ENCODE results near the gene AFF3.
"Not testable (repeated sequence)": the region's sequence is repeated elsewhere in the genome, so short reads cannot be mapped to it uniquely, and the experiment has no call there.

The AFF3 gene

DNA sequence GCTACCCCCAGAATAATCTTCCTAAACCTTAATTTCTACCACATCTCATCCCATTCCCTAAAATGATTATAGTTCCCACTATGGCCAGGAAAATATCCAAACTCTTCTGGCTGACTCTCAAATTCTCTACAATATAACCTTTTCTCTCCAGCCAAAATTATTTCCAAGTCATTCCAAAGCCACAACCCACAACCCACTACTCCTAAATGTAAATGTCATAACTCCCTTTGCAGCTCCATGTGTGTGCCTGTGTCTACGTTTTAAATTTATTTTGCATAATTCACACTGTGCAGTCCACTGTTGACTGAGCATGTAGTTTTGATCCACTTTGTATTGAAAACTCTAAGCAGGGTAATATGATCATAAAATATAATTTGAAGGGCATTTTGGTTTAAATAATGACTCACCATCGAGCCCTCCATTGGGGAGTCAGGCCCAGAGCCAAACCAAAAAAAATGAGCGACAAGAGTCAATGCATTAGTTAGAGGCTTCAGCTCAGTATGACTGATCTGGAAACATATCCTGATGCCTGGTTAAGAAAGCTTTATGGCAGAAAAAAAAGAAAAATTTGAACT lies 171.0 kb downstream of the AFF3 start:
- DNase-seq (ENCODE audit: low read depth in 3 of 3) = no peak

DNA sequence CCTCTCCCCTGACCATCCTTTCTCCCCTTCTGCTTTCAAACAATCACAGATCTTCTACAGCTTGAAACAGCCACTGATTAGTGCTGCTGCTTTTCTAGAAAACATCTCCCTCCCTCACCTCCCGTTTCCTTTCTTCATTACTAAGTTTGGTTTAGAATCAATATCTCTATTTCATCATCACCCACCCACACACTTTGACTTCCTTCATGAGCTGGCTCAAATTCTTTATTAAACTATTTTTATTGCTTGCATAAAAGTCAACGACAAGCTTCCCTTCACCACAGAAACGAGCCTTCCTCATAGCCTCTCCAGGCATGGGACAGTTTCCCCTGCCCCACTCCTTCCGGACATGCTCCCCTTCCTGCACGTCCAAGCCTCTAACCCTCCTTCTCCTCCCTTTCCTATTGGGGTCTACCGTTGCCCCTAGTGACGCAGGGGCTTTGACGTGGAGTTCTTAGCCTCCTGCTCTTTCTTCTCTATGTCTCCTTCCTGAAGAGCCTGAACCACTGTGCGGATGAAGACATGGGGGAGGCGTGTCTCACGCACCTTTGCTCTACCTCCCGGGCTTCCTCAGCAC lies 172.0 kb downstream of the AFF3 start:
- DNase-seq (ENCODE audit: low read depth in 3 of 3) = no peak

DNA sequence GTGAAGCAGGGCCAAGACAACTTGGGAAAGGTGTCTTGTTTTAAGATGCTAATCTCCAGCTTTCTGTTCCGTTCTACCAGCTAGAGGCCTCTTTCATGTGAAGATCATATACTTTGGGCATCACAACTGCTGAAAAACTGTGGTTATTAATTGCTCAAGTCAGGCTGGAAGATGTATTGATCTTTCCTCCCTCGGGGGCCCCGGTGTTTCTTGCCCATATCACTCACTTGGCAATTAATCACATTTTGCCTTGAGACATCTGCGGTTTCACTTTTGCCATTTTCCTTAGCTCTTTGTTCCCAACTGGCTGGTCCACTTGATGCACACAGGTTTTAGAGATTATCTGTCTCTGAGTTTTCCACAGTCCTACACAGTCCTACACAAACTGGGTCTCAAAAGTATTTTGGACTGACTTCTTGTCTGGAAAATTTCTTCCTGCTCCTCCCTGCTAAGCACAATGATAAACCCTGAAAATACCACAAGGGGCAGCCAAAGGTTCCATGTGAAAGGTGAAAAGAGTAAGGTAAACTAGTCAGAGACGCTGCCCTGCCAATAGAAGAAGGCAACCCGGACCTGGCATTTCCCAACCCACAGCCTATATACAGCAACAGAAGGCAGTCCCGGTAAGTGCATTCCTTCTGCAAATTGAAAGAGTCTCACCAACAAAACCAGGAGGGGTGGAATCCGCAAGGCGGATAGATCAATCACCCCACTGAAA lies 181.0 kb downstream of the AFF3 start:
- DNase-seq (ENCODE audit: low read depth in 3 of 3) = no peak

GRCh38 chr2:99960790-99961189 lies 181.6 kb downstream of the AFF3 start:
- no peak for DNase-seq (ENCODE audit: low read depth in 3 of 3)

- DNase-seq (ENCODE audit: low read depth in 3 of 3) = no peak
These were observed 182.1 kb downstream of the AFF3 start for GRCh38 chr2:99960291-99960690.

DNA sequence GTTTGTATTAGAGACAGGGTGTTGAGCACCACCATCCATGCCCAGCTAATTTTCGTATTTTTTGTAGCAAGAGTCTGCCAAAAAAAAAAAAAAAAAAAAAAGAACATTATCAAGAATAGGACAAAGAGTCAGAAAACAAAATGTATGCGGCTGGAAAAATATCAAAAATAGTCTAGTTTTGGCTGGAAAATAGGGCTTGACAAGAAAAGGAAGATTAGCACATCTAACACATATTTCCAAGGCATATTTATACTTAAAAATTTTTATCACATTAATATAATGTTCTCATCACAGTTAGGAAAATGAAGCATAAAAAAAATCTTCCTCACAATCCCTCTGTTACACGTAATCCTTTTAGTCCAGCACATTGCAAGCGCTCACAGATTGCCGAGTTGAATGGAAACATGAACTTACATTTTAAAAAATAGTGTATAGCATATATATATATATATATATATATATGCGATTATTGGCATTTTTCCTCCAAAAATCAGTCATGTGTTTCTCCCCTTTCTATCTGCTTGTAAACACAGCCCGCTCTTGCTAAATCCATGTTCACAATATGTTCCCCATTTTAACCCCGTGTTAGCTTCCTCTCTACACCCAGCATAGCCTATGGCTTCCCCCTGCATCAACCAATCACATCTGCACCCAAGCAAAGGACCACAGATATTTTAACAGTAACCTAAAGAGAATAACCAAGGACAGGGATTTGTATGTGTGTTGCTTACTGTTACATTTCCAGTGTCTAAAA lies 183.0 kb downstream of the AFF3 start:
- no peak for DNase-seq (ENCODE audit: low read depth in 3 of 3)

GRCh38 chr2:99957332-99958133 lies 184.9 kb downstream of the AFF3 start:
- DNase-seq (ENCODE audit: low read depth in 3 of 3) = no peak

DNA sequence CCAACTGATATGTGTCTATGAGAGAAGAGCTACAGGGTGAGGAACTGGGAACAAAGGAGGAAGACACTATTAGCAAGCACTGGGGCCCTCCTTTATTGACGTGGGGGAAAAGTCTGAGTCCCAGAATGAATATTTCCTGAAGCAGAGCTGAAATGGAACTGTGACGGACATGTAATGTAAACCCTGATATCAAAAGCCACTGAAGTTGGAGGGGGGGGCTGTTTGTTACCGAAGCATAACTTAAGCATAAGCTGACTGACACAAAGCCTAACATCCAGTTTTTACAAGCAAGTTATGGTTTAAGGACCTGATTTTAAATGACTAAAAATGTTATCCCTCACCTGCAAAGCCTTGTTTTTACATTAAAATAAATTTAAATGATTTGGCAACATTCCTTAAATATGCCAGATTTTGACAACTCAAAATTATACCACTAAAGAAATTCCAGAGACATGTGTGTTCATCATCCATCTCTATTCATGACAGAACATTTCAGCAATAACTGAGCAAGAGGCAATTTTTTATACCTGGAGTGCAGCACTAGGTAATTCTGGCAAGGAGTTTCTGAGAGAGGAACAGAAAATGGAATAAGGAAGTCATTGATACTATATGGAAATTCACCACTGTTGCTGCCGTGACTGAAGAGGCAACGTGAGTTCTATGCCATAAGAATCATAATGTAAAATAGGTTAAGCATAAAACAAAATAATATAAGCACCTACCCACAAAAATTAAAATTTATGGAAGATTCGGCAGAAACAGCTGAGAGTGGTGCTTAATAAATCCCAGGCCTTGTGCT lies 186.0 kb downstream of the AFF3 start:
- no peak for DNase-seq (ENCODE audit: low read depth in 3 of 3)

DNA sequence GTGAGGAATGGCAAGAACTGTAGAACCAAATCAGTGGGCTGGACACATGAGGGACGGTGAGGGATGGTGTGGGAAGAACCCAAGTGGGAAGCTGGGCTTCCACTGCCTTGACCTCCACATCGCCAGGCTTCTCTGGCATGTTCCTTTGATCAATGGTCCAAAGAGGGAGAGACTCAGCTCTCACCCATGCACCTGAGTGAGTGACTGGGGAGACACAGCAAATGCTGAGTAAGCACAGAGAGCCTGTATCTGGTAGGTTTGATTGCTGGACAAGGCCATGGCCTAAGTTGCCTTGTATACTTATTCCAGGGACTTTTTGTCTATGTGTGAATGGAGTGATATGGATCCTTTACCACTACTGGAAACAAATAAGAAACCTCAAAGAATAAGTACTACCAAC lies 188.6 kb downstream of the AFF3 start:
- DNase-seq (ENCODE audit: low read depth in 3 of 3) = no peak

DNA sequence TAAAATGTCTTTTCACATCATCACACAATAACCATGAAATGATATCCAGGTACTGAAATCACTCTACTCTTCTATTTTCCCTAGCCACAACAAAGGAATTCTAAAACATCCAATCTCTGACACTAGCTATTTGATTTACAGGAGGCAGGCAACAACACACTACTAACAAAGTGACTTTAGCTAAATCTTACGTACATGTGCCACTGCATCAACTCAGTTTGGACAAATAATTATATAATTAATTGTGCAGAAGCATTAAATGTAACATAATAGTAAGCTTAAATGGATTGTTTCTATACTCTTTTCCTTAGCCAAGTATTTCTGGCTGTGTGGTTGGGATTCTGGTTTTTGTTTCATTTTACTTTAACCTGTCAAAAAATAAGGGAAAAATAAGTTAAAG lies 192.4 kb downstream of the AFF3 start:
- DNase-seq (ENCODE audit: low read depth in 3 of 3) = no peak

DNA sequence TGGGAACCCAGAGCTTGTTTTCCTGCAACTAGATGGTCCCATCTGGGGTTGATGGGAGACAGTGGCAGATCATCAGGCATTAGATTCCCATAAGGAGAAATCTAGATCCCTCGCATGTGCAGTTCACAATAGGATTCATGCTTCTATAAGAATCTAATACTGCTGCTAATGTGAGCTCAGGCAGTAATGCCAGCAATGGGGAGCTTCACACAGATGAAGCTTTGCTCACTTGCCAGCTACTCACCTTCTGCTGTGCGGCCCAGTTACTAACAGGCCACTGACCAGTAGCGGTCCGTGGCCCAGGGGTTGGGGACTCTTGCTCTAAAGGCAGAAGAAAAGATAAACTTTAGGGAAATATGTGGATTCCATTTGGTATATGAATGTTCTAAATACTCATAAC lies 192.9 kb downstream of the AFF3 start:
- no peak for DNase-seq (ENCODE audit: low read depth in 3 of 3)

DNA sequence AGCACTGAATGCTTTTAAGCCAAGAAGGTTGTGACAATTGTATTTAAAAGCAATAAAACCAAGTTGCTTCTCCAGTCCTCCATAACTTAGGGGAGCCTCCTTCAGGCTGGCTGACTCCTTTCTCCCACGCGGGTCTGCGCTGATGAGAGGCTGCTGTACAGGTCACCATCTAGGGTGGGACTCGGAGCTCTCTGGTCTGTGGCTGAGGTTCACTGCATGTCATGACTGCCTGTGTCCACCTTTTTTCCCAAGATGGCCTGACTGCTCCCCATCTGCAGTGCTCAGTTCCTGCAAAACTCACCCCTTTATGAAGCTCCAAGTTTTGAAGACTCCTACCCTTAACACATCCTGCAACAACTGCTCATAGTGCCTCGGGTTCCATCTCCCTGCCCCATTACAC lies 194.4 kb downstream of the AFF3 start:
- DNase-seq (ENCODE audit: low read depth in 3 of 3) = no peak

DNA sequence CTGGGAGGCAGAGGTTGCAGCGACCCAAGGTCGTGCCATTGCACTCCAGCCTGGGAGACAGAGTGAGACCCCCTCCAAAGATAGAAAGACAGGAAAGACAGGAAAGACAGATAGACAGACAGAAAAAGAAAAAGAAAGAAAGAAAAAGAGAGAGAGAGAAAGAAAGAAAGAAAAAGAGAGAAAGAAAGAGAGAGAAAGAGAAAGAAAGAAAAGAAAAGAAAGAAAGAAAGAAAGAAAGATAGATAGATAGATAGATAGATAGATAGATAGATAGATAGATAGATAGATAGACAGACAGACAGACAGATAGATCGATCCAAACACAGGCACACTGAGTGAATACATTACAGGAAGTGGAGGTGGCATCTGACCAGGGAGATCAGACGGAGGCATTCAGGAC lies 195.0 kb downstream of the AFF3 start:
- DNase-seq (ENCODE audit: low read depth in 3 of 3) = not testable (repeated sequence)

GRCh38 chr2:99944019-99944418 lies 198.4 kb downstream of the AFF3 start:
- no peak for DNase-seq (ENCODE audit: low read depth in 3 of 3)

GRCh38 chr2:99942561-99943347 lies 199.6 kb downstream of the AFF3 start:
- no peak for DNase-seq (ENCODE audit: low read depth in 3 of 3)

DNA sequence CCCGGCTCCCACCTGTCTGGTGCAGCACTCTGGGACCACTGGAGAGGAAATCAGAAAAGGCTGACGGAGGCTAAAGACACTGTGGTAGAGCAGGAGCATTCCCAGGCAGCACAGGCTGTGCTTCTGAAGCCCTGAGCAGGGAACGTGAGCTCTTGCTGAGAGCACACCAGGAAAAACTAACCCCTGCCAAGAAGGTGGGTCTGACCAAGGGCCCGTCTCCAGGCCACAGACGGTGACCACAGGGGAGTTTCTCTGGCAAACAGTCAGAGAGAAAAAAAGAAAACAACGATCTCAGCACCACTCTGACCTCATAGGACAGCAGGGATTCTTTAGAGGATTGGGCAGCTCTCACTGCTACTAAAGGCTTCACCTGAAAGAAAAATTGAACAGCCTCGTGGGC lies 201.4 kb downstream of the AFF3 start:
- DNase-seq (ENCODE audit: low read depth in 3 of 3) = no peak

DNA sequence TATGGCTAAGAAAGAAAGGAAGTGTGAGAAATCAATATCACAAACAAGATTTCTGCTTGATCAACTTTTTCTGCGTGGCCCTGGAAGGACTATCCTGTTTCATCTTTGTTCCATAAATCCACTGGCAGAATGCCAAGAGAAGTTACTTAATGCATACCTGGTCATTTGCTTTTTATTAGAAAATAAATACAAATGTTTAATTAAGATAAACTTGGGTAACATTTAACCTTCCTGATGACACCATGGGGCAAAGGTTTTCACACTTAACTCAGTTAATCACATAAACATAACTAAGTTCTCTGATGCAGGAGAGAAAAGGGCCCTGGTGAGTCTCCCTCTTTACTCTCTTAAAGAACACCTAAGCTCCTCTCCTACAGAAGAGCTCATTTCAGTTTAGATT lies 203.3 kb downstream of the AFF3 start:
- DNase-seq (ENCODE audit: low read depth in 3 of 3) = no peak

DNA sequence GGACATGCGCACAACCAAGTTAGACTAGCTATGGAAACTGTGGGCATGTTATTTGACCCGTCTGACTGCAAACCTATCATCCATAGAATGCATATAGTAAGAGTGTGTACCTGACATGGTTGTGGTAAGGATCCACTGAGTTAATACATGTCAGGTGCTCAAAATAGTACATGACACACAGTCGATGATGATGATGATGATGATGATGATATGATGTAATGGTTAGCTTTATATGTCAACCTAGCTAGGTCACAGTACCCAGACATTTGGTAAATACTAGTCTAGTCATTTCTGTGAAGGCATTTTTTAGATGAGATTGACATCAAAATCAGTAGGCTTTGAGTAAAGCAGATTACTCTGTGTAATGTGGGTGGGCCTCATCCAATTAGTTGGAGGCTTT lies 204.1 kb downstream of the AFF3 start:
- DNase-seq (ENCODE audit: low read depth in 3 of 3) = no peak

- no peak for DNase-seq (ENCODE audit: low read depth in 3 of 3)
These were observed 206.3 kb downstream of the AFF3 start for GRCh38 chr2:99936065-99936464.

DNA sequence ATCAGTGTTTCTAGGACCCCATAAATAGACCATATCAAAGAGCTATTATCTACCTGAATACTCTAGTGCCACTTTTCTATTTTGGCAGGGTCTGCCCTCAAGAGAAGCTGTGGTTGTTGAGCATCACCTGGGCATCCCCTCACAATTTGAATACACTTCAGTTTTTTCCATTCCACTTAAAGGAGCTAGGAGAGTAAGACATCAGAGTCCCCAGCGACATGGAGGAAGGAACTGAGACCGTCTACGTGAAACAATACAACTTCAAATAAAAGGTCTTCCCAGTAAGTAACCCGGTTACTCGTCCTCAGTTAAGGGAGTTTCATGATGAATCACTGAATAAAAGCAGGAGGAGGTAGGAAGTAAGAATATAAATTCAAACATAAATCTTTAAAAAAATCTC lies 206.7 kb downstream of the AFF3 start:
- DNase-seq (ENCODE audit: low read depth in 3 of 3) = no peak
